CD1c-positive myeloid dendritic cell (primary cell): ENCODE results near the gene AKR1D1.
"Not testable (repeated sequence)": the region's sequence is repeated elsewhere in the genome, so short reads cannot be mapped to it uniquely, and the experiment has no call there.

Experiments
- DNase-seq: peaks from one replicate; pipeline ENCODE4 v3.0.0-alpha.2; 2016; ENCODE audit errors: extremely low spot score

Gene AKR1D1, protein sequence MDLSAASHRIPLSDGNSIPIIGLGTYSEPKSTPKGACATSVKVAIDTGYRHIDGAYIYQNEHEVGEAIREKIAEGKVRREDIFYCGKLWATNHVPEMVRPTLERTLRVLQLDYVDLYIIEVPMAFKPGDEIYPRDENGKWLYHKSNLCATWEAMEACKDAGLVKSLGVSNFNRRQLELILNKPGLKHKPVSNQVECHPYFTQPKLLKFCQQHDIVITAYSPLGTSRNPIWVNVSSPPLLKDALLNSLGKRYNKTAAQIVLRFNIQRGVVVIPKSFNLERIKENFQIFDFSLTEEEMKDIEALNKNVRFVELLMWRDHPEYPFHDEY

DNA sequence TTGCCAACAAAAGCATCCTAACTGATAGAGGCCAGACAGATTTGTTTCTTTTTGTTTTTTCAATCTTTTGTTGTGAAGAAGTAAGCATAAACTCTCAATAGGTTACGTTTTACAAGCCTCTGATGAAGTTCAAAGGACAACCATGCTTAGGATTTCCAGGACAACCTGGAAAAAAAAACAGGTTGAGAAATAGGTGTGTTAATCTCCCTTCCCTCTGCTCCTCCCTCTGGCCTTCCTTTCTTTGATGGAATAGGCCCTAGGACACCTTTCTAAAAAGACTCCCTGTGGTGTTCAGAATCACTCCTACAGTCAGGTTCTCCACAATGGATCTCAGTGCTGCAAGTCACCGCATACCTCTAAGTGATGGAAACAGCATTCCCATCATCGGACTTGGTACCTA is at the start of gene AKR1D1:
Gene AKR1D1, plus strand, starts transcription at position 264 of the 400 bp plus-strand sequence. Its CDS starts 60 bp downstream, at position 324.
- no peak for DNase-seq

DNA sequence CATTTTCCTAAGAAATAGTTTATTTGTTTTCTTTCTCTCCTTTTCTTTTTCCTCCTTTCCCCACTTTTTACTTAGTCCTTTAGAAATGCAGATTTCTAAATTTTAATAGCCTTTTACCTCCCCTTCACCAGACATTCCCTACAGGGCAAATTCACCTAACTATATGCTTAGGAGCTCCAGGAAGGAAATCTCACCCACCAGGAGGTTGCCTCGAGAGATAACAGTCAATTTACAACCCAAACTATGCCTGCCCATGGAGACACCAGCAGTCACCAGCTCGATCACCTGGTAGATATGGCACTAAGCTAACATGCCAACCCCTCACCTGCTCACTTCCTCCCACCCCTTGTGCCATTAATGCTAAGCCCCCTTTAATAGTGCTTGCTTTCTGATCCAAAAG is 49.2 kb upstream of the AKR1D1 start:
- no peak for DNase-seq

DNA sequence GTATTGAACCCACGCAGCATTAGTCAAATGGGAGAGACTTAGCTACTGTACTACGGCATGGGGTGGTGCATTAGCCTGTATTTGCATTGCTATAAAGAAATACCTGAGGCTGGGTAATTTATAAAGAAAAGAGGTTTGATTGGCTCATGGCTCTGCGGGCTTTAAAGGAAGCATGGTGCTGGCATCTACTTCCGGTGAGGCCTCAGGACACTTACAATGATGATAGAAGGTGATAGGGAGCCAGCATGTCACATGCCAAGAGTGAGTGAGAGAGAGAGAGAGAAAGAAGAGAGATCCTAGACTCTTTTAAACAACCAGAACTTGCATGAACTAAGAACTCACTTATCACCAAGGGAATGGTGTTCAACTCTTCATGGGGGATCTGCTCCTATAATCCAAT is 47.1 kb upstream of the AKR1D1 start:
- no peak for DNase-seq

DNA sequence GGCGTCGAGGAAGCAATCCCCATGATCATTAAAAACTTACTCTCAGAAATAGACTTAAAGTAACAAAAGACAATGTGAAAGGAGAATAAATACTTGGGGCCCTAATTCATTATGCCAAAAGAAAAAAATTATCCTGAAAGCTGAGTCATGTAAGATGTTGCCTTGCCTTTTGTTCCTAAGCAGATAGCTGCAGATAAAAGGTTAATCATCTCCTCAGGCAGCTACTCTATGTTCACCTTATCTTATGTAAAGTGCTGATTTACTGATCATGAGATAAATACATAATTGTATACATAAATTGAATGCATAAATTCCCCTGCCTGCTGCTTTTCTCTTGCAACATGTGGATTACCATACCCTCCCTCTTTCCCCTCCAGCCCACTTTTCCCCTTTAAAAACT is 46.3 kb upstream of the AKR1D1 start:
- DNase-seq = no peak

DNA sequence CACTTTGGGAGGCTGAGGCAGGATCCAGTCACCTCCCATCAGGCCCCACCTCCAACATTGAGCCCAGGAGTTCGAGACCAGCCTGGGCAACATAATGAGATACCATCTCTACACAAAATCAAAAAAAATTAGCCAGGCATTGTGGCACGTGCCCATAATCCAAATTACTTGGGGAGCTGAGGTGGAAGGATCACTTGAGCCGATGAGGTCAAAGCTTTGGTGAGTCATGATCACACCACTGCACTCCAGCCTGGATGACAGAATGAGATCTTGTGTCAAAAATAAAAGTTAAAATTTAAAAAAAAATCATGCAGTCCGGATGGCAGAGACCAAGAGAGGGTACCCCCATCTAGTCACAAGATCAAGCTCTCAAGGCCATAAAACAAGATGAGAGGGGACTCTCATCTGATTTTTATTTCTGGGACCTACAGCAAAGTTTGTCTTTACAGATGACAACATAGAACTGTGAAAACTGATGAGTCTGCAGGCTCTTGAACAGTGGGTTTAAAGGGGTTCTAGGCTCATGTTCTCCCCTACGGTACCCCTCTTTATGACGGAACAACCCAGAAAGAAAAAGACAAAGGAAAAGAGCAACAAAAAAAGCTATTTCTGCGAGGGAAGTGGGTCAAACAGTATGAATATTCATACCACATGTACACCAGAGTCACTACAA is 45.4 kb upstream of the AKR1D1 start:
- peak; percentile 23 for DNase-seq

DNA sequence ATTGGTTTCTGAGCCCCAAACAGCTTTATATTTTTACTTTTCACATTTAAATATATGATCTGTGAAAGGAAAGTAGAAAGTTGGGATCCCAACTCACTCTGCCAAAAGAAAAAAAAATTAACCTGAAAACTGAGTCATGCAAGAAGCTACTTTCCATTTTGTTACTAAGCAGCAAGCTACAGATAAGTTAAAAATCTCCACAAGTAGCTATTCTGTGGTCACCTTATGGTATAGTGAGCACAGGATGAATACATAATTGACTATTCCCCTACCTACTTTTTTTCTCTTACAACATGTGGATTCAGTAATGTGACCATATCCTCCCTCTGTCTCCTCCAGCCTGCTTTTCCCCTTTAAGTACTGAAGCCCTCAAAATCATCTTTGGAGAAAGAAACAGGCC is 44.1 kb upstream of the AKR1D1 start:
- no peak for DNase-seq

DNA sequence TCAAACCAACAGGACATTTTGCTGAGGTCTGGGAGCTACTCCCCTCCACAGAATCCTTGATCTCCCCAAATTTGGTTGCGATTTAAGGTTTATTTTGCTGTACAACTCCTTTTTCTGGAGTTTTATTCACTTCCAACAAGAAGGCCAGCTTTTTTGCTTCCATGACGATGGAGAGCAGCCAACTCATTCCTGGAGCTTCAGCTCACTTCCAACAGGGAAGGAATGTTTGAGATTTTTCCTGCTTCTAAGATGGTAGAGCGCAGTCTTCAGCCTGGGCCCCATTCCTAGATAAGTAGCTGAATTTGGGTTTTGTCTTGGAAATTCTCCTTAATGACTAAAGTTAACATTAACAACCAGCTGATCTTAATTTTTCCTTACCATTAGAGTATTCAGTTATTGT is 43.5 kb upstream of the AKR1D1 start:
- DNase-seq = no peak

DNA sequence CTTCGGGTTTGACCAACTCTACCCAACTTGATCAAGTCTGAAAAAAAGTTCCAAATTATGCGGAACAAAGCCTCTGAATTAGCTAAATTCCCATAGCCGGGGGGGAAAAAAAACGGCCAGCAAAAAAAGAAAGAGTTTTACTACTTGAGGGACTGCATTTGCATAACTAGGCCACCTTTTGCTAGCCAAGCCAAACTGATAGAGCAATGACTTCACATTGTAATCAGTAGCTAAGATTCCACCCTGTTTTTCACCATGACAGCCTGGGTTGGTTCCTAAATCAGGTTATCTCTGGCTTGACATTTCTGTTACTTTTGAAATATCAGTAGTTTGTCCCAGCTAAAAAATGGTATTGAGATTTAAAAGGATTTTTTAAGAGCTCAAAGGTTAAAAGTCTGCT is 43.0 kb upstream of the AKR1D1 start:
- no peak for DNase-seq

DNA sequence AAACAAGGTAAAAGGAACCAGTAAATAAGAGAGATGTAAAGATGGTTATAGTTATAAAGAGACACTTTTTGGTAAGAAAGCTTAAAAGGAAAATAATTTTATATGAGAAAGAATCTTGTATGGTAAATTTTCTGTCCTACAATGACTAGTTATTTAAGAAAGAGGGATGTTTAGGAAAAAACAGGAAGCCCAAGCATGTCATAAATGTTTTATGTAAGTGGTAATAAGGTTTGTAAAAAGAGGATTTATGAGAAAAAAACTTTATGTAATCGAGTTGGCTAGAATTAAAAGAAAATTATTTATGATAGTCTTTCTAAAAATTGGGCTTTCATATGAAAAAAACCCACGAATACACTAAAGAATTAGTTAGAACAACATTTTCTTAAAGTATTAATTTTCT is 40.1 kb upstream of the AKR1D1 start:
- DNase-seq = no peak

DNA sequence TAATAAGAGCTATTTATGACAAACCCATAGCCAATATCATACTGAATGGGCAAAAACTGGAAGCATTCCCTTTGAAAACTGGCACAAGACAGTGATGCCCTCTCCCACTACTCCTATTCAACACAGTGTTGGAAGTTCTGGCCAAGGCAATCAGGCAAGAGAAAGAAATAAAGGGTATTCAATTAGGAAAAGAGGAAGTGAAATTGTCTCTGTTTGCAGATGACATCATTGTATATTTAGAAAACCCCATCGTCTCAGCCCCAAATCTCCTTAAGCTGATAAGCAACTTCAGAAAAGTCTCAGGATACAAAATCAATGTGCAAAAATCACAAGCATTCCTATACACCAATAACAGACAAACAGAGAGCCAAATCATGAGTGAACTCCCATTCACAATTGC is 36.2 kb upstream of the AKR1D1 start:
- not testable (repeated sequence) for DNase-seq

DNA sequence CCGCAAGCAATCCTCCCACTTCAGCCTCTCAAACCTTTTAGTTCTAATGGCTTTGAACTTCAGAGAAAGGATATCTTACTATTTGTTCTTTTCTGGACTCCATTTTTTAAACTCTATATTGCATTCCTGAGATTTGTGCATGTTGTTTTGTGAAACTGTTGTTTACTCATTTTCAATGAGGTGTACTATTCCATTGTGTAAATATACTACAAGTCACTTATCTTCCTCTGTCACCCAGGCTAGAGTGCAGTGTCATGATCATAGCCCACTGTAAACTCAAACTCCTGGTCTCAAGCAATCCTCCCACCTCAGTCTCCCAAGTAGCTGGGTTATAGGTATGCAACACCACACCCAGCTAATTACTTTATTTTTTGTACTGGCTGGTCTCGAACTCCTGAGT is 31.4 kb upstream of the AKR1D1 start:
- DNase-seq = no peak

DNA sequence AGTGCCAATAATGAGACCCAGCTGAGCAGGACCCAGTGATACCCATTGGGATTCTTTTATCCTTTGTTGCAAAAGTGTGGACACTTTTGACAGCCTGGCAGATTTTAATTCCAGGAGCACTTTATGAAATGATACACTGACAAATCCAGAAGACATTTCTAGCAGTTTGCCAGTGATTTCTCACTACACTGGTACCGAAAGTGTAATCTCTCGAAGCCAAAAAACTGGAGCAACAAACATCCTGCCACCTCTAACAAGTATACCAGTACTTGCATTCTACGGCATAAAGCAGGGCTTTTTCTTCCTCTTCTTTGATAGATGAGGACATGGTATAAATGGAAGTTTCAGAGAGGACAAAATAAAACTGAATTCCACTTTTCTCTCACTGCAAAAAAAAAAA is 28.4 kb upstream of the AKR1D1 start:
- no peak for DNase-seq

DNA sequence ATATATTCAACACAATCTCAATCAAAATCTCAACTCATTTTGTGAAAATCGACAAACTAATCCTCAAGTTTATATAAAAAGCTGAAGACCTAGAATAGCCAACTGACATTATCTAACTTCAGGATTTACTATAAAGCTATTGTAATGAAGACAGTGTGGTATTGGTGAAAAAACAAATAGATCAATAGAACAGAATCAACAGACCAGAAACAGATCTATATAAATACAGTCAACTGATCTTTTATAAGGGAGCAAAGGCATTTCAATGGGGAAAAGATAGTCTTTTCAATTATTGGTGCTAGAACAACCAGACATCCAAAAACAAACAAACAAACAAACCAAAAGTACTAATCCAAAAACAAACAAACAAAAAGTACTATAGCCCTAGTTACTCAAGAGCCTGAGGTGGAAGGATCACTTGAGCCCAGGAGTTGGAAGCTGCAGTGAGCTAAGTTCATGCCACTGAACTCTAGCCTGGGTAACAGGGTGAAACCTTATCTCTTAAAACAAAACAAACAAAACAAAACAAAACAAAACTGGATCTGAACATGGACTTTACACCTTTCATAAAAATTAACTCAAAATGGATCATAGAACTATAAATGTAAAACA is 26.6 kb upstream of the AKR1D1 start:
- no peak for DNase-seq

DNA sequence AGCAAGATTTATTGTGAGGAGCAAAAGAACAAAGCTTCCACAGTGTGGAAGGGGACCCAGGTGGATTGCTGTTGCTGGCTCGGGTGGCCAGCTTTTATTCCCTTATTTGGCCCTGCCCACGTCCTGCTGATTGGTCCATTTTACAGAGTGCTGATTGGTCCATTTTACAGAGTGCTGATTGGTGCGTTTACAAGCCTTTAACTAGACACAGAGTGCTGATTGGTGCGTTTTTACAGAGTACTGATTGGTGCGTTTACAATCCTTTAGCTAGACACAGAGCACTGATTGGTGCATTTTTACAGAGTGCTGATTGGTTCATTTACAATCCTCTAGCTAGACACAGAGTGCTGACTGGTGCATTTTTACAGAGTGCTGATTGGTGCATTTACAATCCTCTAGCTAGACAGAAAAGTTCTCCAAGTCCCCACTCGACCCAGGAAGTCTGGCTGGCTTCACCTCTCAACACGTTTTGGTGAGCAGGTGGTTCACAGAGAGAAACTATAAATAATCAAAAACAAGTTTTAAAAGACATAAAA is 24.5 kb upstream of the AKR1D1 start:
- DNase-seq = not testable (repeated sequence)

DNA sequence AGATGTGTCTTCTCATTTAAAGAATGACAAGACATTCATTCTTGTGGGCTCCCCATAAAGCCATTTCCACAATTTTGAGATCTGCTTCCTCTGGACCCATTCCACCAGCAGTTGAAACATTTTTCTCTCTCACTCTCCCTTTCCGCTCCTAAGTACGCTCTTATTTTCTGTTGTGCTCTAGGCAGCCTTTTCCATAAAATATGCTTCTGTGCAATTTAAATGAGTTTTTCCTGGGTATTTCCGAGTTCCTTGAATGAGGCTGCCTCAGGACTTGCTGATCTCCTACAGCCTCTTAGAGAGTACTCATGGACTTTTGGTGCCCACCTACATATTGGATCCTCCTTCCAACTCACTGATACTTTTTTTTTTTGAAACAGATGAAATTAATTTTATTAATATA is 23.6 kb upstream of the AKR1D1 start:
- DNase-seq = no peak

DNA sequence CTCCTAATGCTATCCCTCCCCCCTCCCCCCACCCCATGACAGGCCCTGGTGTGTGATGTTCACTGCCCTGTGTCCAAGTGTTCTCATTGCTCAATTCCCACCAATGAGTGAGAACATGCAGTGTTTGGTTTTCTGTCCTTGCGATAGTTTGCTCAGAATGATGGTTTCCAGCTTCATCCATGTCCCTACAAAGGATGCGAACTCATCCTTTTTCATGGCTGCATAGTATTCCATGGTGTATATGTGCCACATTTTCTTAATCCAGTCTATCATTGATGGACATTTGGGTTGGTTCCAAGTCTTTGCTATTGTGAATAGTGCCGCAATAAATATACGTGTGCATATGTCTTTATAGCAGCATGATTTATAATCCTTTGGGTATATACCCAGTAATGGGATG is 20.6 kb upstream of the AKR1D1 start:
- not testable (repeated sequence) for DNase-seq

DNA sequence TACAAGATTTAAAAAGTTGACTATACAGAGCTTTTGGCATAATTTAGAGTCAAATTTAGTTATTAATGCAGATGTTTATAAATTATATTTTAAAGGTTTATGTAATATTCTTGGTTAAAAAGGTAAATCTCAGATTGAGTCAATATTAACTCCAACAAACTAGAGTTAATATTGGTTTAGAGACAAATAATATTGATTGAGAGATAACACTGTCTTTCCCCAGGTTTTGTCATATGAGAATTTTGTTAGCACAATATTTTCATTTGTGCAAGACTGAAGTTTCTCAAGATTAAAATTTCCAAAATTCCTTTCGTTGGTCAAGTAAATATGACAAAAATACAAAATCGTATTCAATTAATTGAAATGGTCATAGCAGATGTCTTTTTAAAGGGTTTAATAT is 12.9 kb upstream of the AKR1D1 start:
- no peak for DNase-seq

DNA sequence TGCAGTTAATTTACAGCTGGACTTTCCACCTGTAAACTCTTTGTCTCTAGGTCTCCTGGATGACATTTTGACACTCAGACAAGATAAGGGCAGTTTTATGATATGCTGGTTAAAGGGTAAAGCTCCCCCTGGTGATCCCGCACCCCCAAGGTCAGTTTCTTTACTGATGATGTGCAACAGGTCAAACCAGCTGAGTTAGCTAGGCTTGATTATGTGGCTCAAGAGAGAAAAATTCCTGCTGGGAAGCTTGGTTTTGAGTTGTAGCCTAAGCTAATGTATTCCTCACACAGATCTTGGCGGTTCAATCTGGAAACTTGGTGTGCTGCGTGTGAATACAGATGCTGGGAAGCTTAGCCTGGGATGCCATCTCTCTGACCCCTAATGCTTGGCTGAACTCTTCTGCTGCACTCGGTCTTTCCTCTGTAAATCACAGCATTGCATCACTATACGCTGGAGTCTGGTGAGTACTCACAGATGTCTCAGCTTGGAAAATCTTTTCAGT is 11.4 kb upstream of the AKR1D1 start:
- DNase-seq = no peak

DNA sequence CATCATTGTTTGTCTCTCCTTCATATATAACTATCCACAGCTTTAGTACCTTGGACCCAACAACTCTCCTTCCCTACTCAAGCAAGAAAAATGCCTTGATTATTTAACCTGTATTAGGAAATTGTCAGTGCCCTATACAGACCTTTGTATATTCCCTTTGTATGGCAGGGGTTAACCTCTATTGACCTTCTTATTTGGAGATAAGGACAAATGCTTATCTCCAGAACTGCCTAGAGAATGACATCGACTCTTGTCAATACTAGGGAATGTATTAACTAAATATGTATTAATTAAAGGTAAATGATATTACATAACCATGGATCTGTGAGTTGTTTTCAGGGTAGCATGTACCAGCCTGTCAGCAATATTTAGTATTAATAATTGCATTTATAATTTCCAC is 10.4 kb upstream of the AKR1D1 start:
- no peak for DNase-seq

DNA sequence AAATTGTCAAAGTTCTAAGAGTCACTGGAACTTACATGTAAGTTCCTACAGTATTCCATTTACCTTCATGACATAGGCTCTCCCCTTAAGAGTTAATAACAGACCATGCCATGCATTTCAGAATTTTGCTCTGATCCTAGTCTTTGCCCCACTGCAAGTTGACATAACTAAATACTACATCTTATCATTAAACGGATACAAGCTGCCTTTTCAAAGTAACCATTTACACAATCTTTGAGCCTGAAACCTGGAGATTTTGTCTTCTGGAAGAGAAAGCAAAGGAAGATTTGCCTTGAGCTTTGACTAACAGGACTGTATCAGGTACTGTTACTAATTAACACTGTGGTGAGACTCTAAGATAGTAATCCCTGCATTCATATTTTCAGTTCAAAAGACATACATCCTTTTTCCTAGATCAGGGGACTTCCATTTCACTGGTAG is 9.3 kb upstream of the AKR1D1 start:
- no peak for DNase-seq

DNA sequence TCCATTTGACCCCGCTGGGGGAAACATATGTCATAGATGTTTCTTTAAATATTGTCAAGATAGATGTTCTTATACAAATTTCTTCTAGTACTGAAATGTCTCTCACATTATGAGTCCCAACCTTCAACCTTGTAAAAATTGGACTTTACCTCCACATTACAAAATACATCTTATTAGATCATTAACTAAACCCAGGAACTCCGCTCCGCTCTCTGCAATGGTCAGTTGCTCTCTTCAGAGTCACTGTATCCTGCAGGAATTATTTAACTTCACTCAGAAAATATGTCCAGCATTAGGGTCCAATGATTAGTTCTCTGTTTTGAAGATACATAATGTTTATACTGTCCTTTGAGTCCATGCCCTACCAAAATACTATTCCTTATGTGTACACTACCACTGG is 8.5 kb upstream of the AKR1D1 start:
- no peak for DNase-seq

DNA sequence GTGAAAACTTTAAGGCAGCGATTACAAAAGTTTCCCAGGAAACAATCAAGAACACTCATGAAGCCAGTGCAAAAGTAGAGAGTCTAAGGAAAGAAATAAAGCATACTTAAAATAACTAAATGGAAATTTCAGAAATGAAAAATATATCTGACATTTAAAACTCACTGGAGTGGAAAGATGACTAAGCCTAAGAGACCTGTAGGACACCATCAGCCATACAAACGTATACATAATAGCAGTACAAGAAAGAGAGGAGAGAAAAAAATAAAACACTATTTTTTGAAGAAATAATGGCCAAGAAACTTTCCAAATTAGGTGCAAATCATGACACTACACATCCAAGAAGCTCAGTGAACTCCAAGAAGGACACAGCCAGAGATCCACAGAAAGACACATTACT is 5.4 kb upstream of the AKR1D1 start:
- DNase-seq = no peak

DNA sequence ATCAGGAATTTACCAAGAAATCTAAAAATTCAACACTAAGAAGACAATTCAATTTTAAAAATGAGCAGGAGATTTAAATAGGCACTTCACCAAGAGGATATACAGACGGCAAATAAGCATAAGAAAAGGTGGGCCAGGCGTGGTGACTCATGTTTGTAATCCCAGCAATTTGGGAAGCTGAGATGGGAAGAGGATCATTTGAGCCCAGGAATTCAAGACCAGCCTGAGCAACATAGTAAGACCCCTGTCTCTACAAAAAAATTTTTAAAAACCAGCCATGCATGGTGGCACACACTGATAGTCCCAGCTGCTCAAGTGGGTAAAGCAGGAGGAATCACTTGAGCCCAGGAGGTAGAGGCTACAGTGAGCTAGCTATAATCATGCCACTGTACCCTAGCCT is 3.5 kb upstream of the AKR1D1 start:
- no peak for DNase-seq
